Measurements from ENCODE around the gene SEC24D.

Gene SEC24D

DNA sequence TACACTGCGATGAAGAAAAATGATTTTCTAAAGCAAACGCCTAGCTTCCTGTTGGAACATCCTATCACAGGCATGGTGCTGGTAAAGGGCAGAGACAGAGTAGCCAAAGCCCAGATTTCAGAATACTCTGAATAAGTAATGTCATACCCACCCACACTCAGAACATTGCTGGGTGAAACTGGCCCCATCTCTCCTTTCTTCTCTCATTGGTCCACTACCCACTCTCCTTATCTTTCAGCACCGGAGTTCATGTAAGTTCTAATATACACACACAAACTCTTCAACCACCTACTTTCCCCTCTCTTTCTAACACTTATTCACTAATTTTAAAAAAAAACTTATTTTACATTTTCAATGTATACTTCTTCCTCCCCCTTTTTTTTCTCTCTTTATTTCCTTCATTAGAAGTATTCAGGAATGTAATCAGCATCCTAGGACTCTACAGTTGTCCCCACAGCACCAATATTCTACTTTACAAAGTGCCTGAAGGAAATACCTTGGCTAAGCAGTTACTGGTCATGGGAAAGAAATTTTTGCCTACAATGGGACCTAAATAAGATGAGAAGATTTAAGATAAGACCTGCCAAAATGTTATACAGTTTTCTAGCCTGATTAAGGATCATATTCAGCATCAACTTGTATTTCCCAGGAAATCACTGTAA lies 63.0 kb downstream of the SEC24D start:
- no peak for DNase-seq

GRCh38 chr4:118772081-118772766 lies 63.7 kb downstream of the SEC24D start:
- no peak for DNase-seq

- no peak for DNase-seq
Measured at GRCh38 chr4:118770741-118771187, 65.2 kb downstream of the SEC24D start.

GRCh38 chr4:118769161-118769560 lies 66.8 kb downstream of the SEC24D start:
- DNase-seq = no peak

DNA sequence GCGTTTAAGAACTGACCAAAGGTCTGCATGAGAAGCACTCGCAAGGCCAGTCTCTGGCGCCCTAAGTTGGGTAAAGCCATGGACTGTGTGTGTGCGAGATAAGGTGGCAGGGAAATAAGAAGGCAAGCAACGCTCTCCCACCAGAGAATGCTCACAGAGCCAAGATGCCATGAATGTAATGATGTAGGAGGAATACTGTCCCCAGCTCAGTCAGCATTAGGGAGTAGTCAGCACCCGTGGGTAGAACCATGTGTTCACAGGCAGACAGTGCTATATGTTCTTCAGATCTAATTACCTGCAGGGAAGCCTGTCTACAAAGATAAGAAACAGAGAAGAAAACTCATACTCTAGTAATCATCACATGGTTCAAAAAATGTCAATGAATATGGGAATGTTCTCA lies 68.8 kb downstream of the SEC24D start:
- no peak for DNase-seq

DNA sequence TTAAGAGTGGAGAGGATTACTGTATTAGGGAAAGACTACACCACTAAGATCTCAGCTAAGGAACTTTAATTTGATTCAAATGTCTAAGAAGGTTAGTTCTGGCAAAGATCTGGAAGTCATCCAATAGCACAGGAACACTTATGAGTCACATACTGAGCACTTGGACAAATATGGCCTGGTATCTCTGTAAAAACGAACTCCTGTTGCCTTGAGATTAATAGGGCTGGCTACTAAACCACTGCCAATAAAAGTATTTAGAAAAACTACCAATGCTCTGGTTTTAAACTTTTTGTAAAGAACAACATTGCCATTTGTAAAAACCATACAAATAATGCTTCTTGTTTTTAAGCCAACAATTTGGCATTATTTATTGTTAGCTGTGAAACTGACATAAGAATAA lies 70.5 kb downstream of the SEC24D start:
- no peak for DNase-seq

- DNase-seq = no peak
Measured at GRCh38 chr4:118762730-118763477, 73.0 kb downstream of the SEC24D start.

GRCh38 chr4:118762155-118762554 lies 73.8 kb downstream of the SEC24D start:
- no peak for DNase-seq

DNA sequence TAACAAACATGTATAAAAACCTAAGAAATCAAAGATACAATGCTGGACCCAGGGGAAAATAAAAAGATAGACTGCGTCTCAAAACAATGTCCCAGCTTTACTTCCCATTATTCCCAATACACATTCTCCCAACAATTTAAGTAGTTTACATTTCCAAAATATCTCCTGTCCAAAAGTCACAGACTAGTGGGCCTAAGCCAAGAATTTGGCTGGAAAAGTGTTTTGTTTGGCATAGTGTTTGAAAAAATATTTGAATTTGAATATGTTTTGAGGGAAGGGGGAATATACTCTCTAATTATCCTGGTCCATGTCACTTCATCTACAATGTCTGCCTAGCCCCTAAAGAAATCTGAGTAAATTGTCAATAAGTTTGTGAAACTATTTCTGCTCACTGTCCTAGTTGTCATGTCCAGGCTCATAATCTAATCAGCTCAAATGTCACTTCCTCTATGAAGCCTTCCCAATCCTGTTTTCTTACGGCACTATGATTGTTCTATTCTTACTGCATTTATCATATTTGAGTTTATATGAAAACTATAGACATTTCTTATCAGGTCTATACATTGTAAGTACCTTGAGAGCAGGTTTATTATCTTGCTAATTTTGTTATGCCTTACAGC lies 74.4 kb downstream of the SEC24D start:
- DNase-seq = no peak

DNA sequence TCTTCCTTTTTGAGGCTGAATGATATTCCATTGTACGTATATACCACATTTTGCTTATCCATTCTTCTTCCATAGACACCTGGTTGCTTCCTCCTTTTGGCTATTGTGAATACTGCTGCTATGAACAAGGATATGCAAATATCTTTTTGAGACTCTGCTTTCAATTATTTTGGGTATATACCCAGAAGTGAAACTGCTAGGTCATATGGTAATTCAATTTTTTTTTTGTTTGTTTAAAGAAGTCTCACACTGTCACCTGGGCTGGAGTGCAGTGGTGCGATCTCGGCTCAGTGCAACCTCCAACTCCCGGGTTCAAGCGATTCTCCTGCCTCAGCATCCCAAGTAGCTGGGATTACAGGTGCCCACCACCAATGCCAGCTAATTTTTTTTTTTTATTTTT lies 75.4 kb downstream of the SEC24D start:
- DNase-seq = no peak

- DNase-seq = no peak
Measured at GRCh38 chr4:118760092-118760491, 75.8 kb downstream of the SEC24D start.

- DNase-seq = no peak
Measured at GRCh38 chr4:118759481-118759880, 76.4 kb downstream of the SEC24D start.

DNA sequence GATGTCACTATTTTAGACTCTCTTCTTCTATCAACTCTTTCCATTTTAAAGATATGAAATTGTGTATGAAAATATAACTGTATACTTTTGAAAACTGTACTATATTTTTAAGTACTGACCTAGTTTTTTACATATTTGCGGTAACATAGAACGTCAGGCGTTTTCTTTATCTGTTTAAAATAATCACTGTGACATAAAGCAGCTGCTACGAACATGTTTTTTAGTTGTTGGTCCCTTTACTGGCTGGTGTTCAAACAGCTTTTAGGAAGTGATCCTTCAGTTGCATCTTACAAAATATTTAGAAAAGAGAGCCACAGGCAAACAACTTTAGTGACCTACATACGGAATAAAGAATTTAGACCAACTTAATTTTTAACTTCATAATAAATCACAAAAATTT lies 77.6 kb downstream of the SEC24D start:
- no peak for DNase-seq

- DNase-seq = no peak
Measured at GRCh38 chr4:118757761-118758251, 78.1 kb downstream of the SEC24D start.

- no peak for DNase-seq
Measured at GRCh38 chr4:118756958-118757357, 79.0 kb downstream of the SEC24D start.

DNA sequence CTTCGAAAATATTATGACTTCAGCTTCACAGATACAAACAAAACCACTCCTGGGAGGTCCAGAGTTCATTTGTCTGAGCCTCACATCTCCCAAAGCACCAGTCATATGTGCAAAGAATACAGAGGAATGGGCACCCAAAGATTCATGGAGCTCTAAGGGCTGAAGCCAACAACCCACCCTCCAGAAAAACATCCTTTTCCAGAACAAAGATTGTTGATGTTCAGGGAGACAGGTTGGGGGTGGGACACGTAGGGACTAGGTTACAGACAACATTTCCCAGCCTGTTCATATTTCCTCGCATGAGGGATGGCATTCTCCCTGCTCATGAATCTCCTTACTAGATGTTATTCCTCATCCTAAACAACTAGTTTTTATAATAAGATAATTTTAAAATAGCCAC lies 79.5 kb downstream of the SEC24D start:
- no peak for DNase-seq

- no peak for DNase-seq
Measured at GRCh38 chr4:118755438-118756226, 80.3 kb downstream of the SEC24D start.

- DNase-seq = no peak
Measured at GRCh38 chr4:118754890-118755289, 81.0 kb downstream of the SEC24D start.

GRCh38 chr4:118753685-118754084 lies 82.2 kb downstream of the SEC24D start:
- DNase-seq = no peak

DNA sequence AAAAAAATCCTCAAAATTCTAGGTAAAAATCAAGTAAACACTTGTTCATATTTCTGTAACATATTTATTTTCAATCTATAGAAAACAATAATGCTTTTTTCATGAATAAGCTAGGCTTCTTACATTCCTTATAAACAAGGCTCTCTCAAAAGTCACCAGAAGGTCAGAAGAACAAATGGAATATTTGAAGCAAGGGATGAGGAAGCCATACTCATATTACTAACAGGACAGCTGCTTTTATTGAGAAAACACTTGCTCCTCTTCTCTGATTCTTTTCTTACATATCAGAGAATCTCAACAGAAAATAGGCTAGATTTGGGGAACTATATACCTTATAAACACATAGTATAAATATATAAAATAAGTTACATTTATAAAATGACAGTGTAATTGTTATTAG lies 82.8 kb downstream of the SEC24D start:
- DNase-seq = no peak

- DNase-seq = no peak
Measured at GRCh38 chr4:118752551-118752950, 83.4 kb downstream of the SEC24D start.

DNA sequence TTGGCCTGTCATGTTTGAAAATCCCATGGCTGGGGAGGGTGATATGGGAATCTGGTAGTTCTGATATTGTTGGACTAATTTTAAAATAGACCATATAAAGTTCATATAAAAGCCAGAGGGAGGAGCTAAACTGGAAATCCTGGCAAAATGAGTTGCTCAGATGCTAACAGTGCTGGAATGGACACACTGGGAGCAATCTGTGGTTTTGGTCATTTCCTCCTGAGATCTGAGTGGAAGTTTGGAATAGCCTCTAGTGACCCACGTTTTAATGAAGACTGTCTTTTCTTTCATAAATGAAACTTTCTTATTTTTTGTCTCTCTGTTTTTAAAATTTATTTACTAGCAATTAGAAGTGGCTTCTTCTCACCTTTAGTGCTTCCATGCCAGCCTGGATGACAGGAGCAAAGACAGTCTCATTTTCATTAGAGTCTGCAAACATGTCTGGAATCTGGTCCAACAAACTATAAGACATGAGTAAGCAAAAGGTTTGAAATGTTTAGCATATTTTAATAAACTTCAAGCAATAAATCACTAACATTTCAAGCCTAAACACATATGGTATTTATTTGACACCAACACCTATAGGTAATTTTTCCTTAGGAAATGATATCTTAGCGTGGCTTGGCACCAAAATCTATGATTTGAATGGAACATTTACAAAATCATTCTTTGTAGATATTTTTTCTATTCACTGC lies 84.2 kb downstream of the SEC24D start:
- no peak for DNase-seq

Data from T1000 (cell line).